Measurements from ENCODE around the gene ERFE. TPM values are rescaled to one million over a fixed set of nuclear protein-coding genes. Genes with fewer than 3 reads are reported as not detected.

Gene ERFE
- polyA plus RNA-seq, 1 donor from 2014 or later, result not detected

DNA sequence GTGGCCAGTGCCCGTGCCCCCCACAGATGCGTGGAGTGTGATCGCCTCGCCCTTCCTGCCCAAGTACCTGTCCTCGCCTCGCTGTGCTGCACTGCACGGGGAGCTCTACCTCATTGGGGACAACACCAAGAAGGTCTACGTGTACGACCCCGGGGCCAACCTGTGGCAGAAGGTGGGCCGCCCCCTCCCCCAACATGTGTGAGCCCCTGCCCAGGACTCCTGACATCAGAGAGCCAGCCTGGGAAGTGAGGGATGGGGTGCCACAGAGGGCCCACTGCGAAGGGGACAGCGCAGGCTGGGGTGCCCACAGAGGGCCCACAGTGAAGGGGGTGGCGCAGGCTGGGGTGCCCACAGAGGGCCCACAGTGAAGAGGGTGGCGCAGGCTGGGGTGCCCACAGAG, 9.8 kb upstream of the ERFE start:
- TF ChIP-seq MXI1 (conservative IDR thresholded peaks at IDR 0.05; ENCODE audit: poor library complexity, severe bottlenecking) (no peak), SMC3 (conservative IDR thresholded peaks at IDR 0.05; ENCODE audit: poor library complexity) (no peak), RAD21 (conservative IDR thresholded peaks at IDR 0.05) (no peak), TAF1 (IDR thresholded peaks at IDR 0.05; ENCODE audit: low read depth) (no peak), EP300 (conservative IDR thresholded peaks at IDR 0.05; ENCODE audit: poor library complexity, severe bottlenecking) (no peak), POLR2AphosphoS5 (IDR thresholded peaks at IDR 0.05) (no peak), EZH2 (IDR thresholded peaks at IDR 0.05; ENCODE audit: borderline replicate concordance, insufficient read depth, low read length, poor library complexity, severe bottlenecking) (no peak)
- TF ChIP-seq, protein P1, sequence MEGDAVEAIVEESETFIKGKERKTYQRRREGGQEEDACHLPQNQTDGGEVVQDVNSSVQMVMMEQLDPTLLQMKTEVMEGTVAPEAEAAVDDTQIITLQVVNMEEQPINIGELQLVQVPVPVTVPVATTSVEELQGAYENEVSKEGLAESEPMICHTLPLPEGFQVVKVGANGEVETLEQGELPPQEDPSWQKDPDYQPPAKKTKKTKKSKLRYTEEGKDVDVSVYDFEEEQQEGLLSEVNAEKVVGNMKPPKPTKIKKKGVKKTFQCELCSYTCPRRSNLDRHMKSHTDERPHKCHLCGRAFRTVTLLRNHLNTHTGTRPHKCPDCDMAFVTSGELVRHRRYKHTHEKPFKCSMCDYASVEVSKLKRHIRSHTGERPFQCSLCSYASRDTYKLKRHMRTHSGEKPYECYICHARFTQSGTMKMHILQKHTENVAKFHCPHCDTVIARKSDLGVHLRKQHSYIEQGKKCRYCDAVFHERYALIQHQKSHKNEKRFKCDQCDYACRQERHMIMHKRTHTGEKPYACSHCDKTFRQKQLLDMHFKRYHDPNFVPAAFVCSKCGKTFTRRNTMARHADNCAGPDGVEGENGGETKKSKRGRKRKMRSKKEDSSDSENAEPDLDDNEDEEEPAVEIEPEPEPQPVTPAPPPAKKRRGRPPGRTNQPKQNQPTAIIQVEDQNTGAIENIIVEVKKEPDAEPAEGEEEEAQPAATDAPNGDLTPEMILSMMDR (IDR thresholded peaks at IDR 0.05; ENCODE audit: poor library complexity, severe bottlenecking), result no peak
- TF ChIP-seq, protein P2, sequence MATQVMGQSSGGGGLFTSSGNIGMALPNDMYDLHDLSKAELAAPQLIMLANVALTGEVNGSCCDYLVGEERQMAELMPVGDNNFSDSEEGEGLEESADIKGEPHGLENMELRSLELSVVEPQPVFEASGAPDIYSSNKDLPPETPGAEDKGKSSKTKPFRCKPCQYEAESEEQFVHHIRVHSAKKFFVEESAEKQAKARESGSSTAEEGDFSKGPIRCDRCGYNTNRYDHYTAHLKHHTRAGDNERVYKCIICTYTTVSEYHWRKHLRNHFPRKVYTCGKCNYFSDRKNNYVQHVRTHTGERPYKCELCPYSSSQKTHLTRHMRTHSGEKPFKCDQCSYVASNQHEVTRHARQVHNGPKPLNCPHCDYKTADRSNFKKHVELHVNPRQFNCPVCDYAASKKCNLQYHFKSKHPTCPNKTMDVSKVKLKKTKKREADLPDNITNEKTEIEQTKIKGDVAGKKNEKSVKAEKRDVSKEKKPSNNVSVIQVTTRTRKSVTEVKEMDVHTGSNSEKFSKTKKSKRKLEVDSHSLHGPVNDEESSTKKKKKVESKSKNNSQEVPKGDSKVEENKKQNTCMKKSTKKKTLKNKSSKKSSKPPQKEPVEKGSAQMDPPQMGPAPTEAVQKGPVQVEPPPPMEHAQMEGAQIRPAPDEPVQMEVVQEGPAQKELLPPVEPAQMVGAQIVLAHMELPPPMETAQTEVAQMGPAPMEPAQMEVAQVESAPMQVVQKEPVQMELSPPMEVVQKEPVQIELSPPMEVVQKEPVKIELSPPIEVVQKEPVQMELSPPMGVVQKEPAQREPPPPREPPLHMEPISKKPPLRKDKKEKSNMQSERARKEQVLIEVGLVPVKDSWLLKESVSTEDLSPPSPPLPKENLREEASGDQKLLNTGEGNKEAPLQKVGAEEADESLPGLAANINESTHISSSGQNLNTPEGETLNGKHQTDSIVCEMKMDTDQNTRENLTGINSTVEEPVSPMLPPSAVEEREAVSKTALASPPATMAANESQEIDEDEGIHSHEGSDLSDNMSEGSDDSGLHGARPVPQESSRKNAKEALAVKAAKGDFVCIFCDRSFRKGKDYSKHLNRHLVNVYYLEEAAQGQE (IDR thresholded peaks at IDR 0.05; ENCODE audit: borderline replicate concordance), result no peak
- Histone ChIP-seq H3K27ac (ENCODE audit: low read length) (no peak overlapping the region), H3F3A (ENCODE audit: insufficient read depth, low read length, poor library complexity, severe bottlenecking) (no peaks in the 10 kb centered on the region), H3K27me3 (ENCODE audit: insufficient read depth, low read depth, low read length) (no peaks in the 10 kb centered on the region), H3K36me3 (ENCODE audit: insufficient read depth, low read length) (no peaks in the 10 kb centered on the region), H3K9me3 (ENCODE audit: low read length) (no peaks in the 10 kb centered on the region), H3K4me3 (ENCODE audit: low read length) (no peak overlapping the region), H2AFZ (ENCODE audit: low read depth, low read length) (no peak overlapping the region), H3K9ac (ENCODE audit: low read length) (no peak overlapping the region), H3K9me2 (ENCODE audit: insufficient read depth, low read length) (no peaks in the 10 kb centered on the region), H3K4me2 (ENCODE audit: low read length) (no peak overlapping the region), H4K20me1 (ENCODE audit: insufficient read depth) (no peaks in the 10 kb centered on the region), H3K79me2 (replicated peaks; ENCODE audit: insufficient read depth, low read length) (no peaks in the 10 kb centered on the region)

DNA sequence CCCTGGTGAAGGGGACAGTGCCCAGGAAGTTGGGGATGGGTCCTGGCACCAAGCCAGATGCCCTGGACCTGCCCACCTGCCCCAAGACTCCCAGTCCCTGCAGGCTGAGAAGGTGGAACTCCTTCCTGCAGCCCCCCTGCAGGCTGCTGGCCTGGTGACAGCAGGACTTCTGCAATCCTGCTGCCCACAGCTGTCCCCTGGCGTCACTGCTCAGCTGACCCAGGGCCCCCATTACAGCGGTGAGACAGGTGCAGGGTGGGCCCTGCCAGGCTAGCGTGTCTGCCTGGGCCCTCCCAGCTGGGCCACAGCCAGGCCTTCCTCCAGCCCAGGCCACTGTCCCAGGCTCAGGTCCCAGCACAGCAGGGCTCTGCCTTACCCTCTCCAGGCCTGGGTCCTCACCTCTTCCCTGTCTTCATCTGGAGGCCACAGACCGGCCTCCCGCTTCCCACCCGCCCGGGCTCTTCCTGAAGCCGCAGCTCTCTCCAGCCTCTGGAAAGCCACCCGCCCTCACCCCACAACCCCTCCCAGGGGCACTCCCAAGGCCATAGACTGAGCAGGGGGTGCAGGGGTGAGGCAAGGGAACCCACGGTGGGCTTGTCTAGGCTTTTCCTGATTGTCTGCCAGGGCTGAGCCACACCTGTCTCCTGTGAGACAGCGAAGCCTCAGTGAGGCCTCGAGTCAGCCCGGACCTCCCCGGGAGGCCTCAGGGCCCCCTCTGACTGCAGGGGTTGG, 8.8 kb upstream of the ERFE start:
- Histone ChIP-seq H3K36me3 (ENCODE audit: insufficient read depth, low read length) (no peaks in the 10 kb centered on the region), H3F3A (ENCODE audit: insufficient read depth, low read length, poor library complexity, severe bottlenecking) (no peaks in the 10 kb centered on the region), H3K79me2 (replicated peaks; ENCODE audit: insufficient read depth, low read length) (no peaks in the 10 kb centered on the region), H3K9me3 (ENCODE audit: low read length) (no peaks in the 10 kb centered on the region), H4K20me1 (ENCODE audit: insufficient read depth) (no peaks in the 10 kb centered on the region), H3K9me2 (ENCODE audit: insufficient read depth, low read length) (no peaks in the 10 kb centered on the region), H3K9ac (ENCODE audit: low read length) (no peak overlapping the region), H3K4me2 (ENCODE audit: low read length) (no peak overlapping the region), H3K4me3 (ENCODE audit: low read length) (no peak overlapping the region), H2AFZ (ENCODE audit: low read depth, low read length) (no peak overlapping the region), H3K27ac (ENCODE audit: low read length) (no peak overlapping the region), H3K27me3 (ENCODE audit: insufficient read depth, low read depth, low read length) (no peaks in the 10 kb centered on the region)
- TF ChIP-seq EZH2 (IDR thresholded peaks at IDR 0.05; ENCODE audit: borderline replicate concordance, insufficient read depth, low read length, poor library complexity, severe bottlenecking) (no peak), TAF1 (IDR thresholded peaks at IDR 0.05; ENCODE audit: low read depth) (no peak), RAD21 (conservative IDR thresholded peaks at IDR 0.05) (no peak), MXI1 (conservative IDR thresholded peaks at IDR 0.05; ENCODE audit: poor library complexity, severe bottlenecking) (no peak), POLR2AphosphoS5 (IDR thresholded peaks at IDR 0.05) (no peak), EP300 (conservative IDR thresholded peaks at IDR 0.05; ENCODE audit: poor library complexity, severe bottlenecking) (no peak), SMC3 (conservative IDR thresholded peaks at IDR 0.05; ENCODE audit: poor library complexity) (no peak)
- TF ChIP-seq, protein P2 (IDR thresholded peaks at IDR 0.05; ENCODE audit: borderline replicate concordance), result no peak
- TF ChIP-seq, protein P1 (IDR thresholded peaks at IDR 0.05; ENCODE audit: poor library complexity, severe bottlenecking), result no peak

All from neural cell (in vitro differentiated cells).